ENCODE data around the gene CARMIL1.

- TF ChIP-seq CHD2 (IDR thresholded peaks at IDR 0.05; ENCODE audit: borderline replicate concordance, low read depth, low read length) = no peak
- TF ChIP-seq POLR2A (IDR thresholded peaks at IDR 0.05; ENCODE audit: low read depth, low read length) = no peak
- TF ChIP-seq SIN3A (IDR thresholded peaks at IDR 0.05; ENCODE audit: low read depth, low read length) = no peak
- TF ChIP-seq IKZF1 (conservative IDR thresholded peaks at IDR 0.05) = no peak
- TF ChIP-seq POLR2AphosphoS5 (IDR thresholded peaks at IDR 0.05; ENCODE audit: low read length) = no peak
- no peak for TF ChIP-seq KAT2A (conservative IDR thresholded peaks at IDR 0.05; ENCODE audit: control insufficient read depth, low read depth, low read length)
- no peak for TF ChIP-seq CTCF (IDR thresholded peaks at IDR 0.05 in 2 of 3, conservative IDR thresholded peaks at IDR 0.05 in 1 of 3; ENCODE audit: control insufficient read depth in 2 of 3, extremely low read depth in 1 of 3, insufficient read depth in 1 of 3, low read depth in 3 of 3, low read length in 3 of 3)
- no peak for TF ChIP-seq ASH2L (IDR thresholded peaks at IDR 0.05; ENCODE audit: borderline replicate concordance, low read depth)
- no peak for TF ChIP-seq GABPA (IDR thresholded peaks at IDR 0.05; ENCODE audit: low read depth)
- no peak for TF ChIP-seq JUNB (IDR thresholded peaks at IDR 0.05)
- TF ChIP-seq YY1 (IDR thresholded peaks at IDR 0.05; ENCODE audit: low read depth, low read length) = no peak
- no peak for TF ChIP-seq SMAD1 (IDR thresholded peaks at IDR 0.05; ENCODE audit: low read depth, partially characterized antibody)
- TF ChIP-seq TCF7 (IDR thresholded peaks at IDR 0.05; ENCODE audit: borderline replicate concordance) = no peak
- no peak for TF ChIP-seq ATF3 (IDR thresholded peaks at IDR 0.05; ENCODE audit: borderline replicate concordance, extremely low read depth, low read depth, low read length)
These were observed 3.7 kb upstream of the CARMIL1 start for GRCh38 chr6:25275436-25275835.
